IMR-90 (cell line): ENCODE data around the gene SRMS. TPM values are rescaled to one million over a fixed set of nuclear protein-coding genes. Genes with fewer than 3 reads are reported as not detected.
A peak's percentile ranks its signal among the peaks of the same experiment; 100 is the strongest.

Experiments
- ATAC-seq: fragments of 200-7000 bp; cut with Tn5 transposase; 2 replicates; pipeline ENCODE4 v1.9.1; 2020; ENCODE audit warnings: low read depth, mild to moderate bottlenecking, moderate library complexity
- BruUV-seq: library from RNA; stranded (reverse); fragments of 400-500 nt; replicated peaks from 2 replicates; lab custom pipeline; 2021; lab: Mats Ljungman, UMichigan
- CTCF ChIA-PET: fragments of 300-600 bp; formaldehyde crosslinking; extraction: SDS; loops from one replicate; lab custom pipeline; 2021; ENCODE audit warnings: antibody characterized with exemption; lab: Yijun Ruan, JAX
- POLR2A ChIA-PET: fragments of 300-600 bp; sonication (Branson Sonifier 250); formaldehyde crosslinking; loops from one replicate; lab custom pipeline; 2022; ENCODE audit warnings: antibody characterized with exemption; ENCODE audit not compliant: unreplicated experiment; lab: Charles Lee
- DNase-seq: peaks from one replicate; pipeline ENCODE4 v3.0.0; 2013
- H2AFZ ChIP-seq: replicated peaks from 2 replicates; pipeline ENCODE3; 2013; ENCODE audit warnings: low read length, mild to moderate bottlenecking; ENCODE audit not compliant: poor library complexity
- H2AK5ac ChIP-seq: 2 replicates; pipeline ENCODE4 v1.6.1; 2013; ENCODE audit warnings: low read depth, low read length, inconsistent platforms
- H2AK9ac ChIP-seq: replicated peaks from 2 replicates; pipeline ENCODE3; 2013; ENCODE audit warnings: mild to moderate bottlenecking, low read depth, low read length, moderate library complexity; ENCODE audit not compliant: poor library complexity
- H2BK120ac ChIP-seq: 2 replicates; pipeline ENCODE4 v1.6.1; 2013; ENCODE audit warnings: low read depth, low read length, inconsistent platforms
- H2BK15ac ChIP-seq: 3 replicates; pipeline ENCODE4 v1.6.1; 2013; ENCODE audit warnings: low read depth, low read length, inconsistent platforms
- H2BK20ac ChIP-seq: 2 replicates; pipeline ENCODE4 v1.6.1; 2013; ENCODE audit warnings: low read depth, mild to moderate bottlenecking, inconsistent platforms, low read length, moderate library complexity
- H2BK5ac ChIP-seq: 2 replicates; pipeline ENCODE4 v1.6.1; 2013; ENCODE audit warnings: mild to moderate bottlenecking, low read depth, low read length, inconsistent platforms; ENCODE audit not compliant: poor library complexity, severe bottlenecking
- H3K14ac ChIP-seq: replicated peaks from 2 replicates; pipeline ENCODE4 v1.6.1; 2013; ENCODE audit warnings: low read depth, low read length, inconsistent platforms
- H3K18ac ChIP-seq: 2 replicates; pipeline ENCODE4 v1.6.1; 2013; ENCODE audit warnings: low read depth, low read length, control low read depth
- H3K23ac ChIP-seq: 2 replicates; pipeline ENCODE4 v1.6.1; 2013; ENCODE audit warnings: low read depth, low read length, inconsistent platforms
- H3K27ac ChIP-seq: 2 replicates; pipeline ENCODE4 v1.5.1; 2013; ENCODE audit warnings: mild to moderate bottlenecking, control low read depth, low read length; ENCODE audit not compliant: insufficient read depth
- H3K27me3 ChIP-seq: 2 replicates; pipeline ENCODE4 v1.6.1; 2013; ENCODE audit warnings: low read length; ENCODE audit not compliant: control insufficient read depth, insufficient read depth
- H3K36me3 ChIP-seq: 2 replicates; pipeline ENCODE4 v1.6.1; 2013; ENCODE audit warnings: low read length, mixed read lengths; ENCODE audit not compliant: control insufficient read depth, insufficient read depth
- H3K4ac ChIP-seq: 2 replicates; pipeline ENCODE4 v1.6.1; 2013; ENCODE audit warnings: low read depth, low read length, inconsistent platforms
- H3K4me1 ChIP-seq: 2 replicates; pipeline ENCODE4 v1.6.1; 2013; ENCODE audit warnings: low read length, mixed read lengths; ENCODE audit not compliant: control insufficient read depth, insufficient read depth
- H3K4me2 ChIP-seq: 2 replicates; pipeline ENCODE4 v1.6.1; 2013; ENCODE audit warnings: low read depth, mild to moderate bottlenecking, control low read depth, low read length, moderate library complexity
- H3K4me3 ChIP-seq: 2 replicates; pipeline ENCODE4 v1.5.1; 2013; ENCODE audit warnings: low read depth, mild to moderate bottlenecking, control low read depth, low read length, moderate library complexity; ENCODE audit not compliant: insufficient read depth
- H3K56ac ChIP-seq: 2 replicates; pipeline ENCODE4 v1.6.1; 2013; ENCODE audit warnings: low read length, inconsistent platforms; ENCODE audit not compliant: insufficient read depth; ENCODE audit errors: extremely low read depth
- H3K79me1 ChIP-seq, 2 experiments: 2 replicates each; pipeline ENCODE4 v1.6.1; 2013; ENCODE audit warnings: low read length in 2 of 2, inconsistent platforms in 1 of 2, low read depth in 1 of 2
- H3K9ac ChIP-seq: 2 replicates; pipeline ENCODE4 v1.6.1; 2013; ENCODE audit warnings: low read depth, low read length, control low read depth
- H3K9me1 ChIP-seq: 2 replicates; pipeline ENCODE4 v1.6.1; 2013; ENCODE audit warnings: low read length, inconsistent platforms; ENCODE audit not compliant: insufficient read depth
- H3K9me3 ChIP-seq: 2 replicates; pipeline ENCODE4 v1.6.1; 2013; ENCODE audit warnings: low read length; ENCODE audit not compliant: control insufficient read depth, insufficient read depth
- H4K20me1 ChIP-seq: 2 replicates; pipeline ENCODE4 v1.6.1; 2013; ENCODE audit warnings: low read length, inconsistent platforms; ENCODE audit not compliant: insufficient read depth
- H4K5ac ChIP-seq: 2 replicates; pipeline ENCODE4 v1.6.1; 2013; ENCODE audit warnings: mild to moderate bottlenecking, low read depth, low read length, control low read depth
- H4K8ac ChIP-seq, 2 experiments: 2 replicates each; pipeline ENCODE4 v1.6.1; 2013; ENCODE audit warnings: low read depth in 2 of 2, low read length in 2 of 2, control low read depth in 1 of 2, inconsistent platforms in 1 of 2
- H4K91ac ChIP-seq: 2 replicates; pipeline ENCODE4 v1.6.1; 2013; ENCODE audit warnings: low read depth, low read length, inconsistent platforms; ENCODE audit not compliant: insufficient read depth
- MAZ ChIP-seq: IDR thresholded peaks from 2 replicates; pipeline ENCODE4 v1.6.1; 2012; ENCODE audit warnings: low read depth, mild to moderate bottlenecking, low read length, improper control_type of control experiment, moderate library complexity, borderline replicate concordance
- WGBS, 2 experiments: methylation state at CpG; one replicate each; pipeline versions ENCODE4 v1.1.5 to v1.1.7; 2013; ENCODE audit warnings: missing lambda C conversion rate in 2 of 2; ENCODE audit not compliant: insufficient read length in 1 of 2; ENCODE audit errors: extremely low coverage in 2 of 2; 5-methylcytosine and 5-hydroxymethylcytosine counted together
- dilution Hi-C: fragments of 300-500 bp; cut with HindIII; formaldehyde crosslinking; loops from one replicate; pipeline ENCODE4 v1.14.3; 2018; ENCODE audit warnings: low sequenced_read_pairs; ENCODE audit not compliant: unreplicated experiment
- in situ Hi-C: fragments of 300-500 bp; cut with MboI; formaldehyde crosslinking; loops from 3 replicates; pipeline ENCODE4 v1.14.3; 2019; ENCODE audit warnings: low sequenced_read_pairs, inconsistent platforms, mixed read lengths
- intact Hi-C: fragments of 100-400 bp; cut with micrococcal nuclease; formaldehyde crosslinking; loops from 2 replicates; pipeline ENCODE4 v1.10.0; 2022
- polyA plus RNA-seq, 3 experiments: library from polyadenylated mRNA; depleted of rRNA; stranded (reverse); fragments of >200 nt; gene quantifications; 2 replicates each; pipeline ENCODE4 v1.2.3, GENCODE V29; 2012; ENCODE audit warnings: low replicate concordance in 1 of 3
- total RNA-seq: library from RNA; depleted of rRNA; stranded (reverse); fragments of >200 nt; gene quantifications from 2 replicates; pipeline ENCODE4 v1.2.3, GENCODE V29; 2012
- TF ChIP-seq, protein P1 (sequence below): fragments of 150-350 bp; IDR thresholded peaks from 2 replicates; pipeline ENCODE4 v1.6.1; 2017; ENCODE audit warnings: mild to moderate bottlenecking, antibody characterized with exemption, low read length, low read depth
- TF ChIP-seq, protein P2 (sequence below): conservative IDR thresholded peaks from 2 replicates; pipeline ENCODE4 v1.5.1; 2012; ENCODE audit warnings: mild to moderate bottlenecking, low read depth, low read length, improper control_type of control experiment

Gene SRMS
- total and polyA plus RNA-seq, 2 of the 4 experiments (the other 2 are of a cell fraction): not detected

DNA sequence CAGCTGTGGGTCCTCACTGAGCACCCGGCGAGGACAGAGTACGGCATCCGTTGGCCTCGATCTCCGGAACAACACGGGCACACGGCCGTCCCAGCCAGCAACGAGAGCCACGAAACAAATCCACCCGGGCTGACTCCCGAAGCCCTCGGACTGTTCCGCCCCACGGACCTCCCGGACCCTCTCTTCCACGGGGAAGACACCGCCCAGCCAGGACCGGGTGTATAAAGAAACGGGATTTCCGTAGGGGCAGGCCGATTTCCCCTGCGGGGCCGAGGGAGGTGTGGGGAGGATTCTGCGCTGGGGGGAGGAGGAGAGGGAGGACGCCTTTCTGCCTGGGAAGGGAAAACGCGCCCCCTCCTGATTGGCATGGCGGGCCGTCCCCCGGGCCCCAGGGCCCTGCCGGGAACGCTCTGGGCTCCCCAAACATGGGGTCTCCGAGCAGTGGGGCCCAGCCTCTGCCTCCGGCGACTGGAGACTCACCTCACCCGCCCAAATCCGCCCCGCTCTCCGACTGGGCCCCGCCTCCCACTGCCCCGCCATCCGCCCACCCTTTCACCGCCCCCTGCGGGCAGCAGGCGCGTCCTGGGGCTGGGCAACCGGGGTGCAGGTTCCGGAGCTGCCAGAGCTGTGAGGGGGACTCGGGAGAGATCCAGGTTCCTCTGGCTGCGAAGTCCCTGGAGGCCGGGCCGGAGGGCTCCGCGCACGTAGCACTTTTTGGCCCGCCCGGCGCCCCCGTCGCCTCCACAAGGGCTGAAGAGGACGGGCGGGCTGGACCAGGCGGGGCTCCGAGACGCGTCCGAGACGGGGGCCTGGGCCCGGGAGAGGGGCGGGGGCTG is 27.7 kb downstream of the SRMS start:
- Histone ChIP-seq H4K5ac (peak overlapping the region; percentile 32), H3K9ac (peak overlapping the region; percentile 81), H3K36me3 (peaks cover 23% of the 10 kb centered on the region), H3K27ac (peak overlapping the region; percentile 57), H4K91ac (peak overlapping the region; percentile 51), H3K56ac (peak overlapping the region; percentile 23), H3K23ac (peak overlapping the region; percentile 73; the same call in 1 of the 2 replicates), H4K8ac (peak overlapping the region; percentile 46 to 78; a peak in 3 of 4 replicates), H2AK9ac (peak overlapping the region; percentile 96), H3K9me1 (peaks cover 11% of the 10 kb centered on the region; the same call in 1 of the 2 replicates), H2AK5ac (peak overlapping the region; percentile 78; the same call in 1 of the 2 replicates), H2AFZ (peak overlapping the region; percentile 87), H2BK20ac (no peak overlapping the region), H2BK15ac (no peak overlapping the region), H3K18ac (peak overlapping the region; percentile 30), H3K4me1 (peaks cover 13% of the 10 kb centered on the region), H3K27me3 (no peaks in the 10 kb centered on the region), H3K4me3 (peak overlapping the region; percentile 97), H4K20me1 (peaks cover 29% of the 10 kb centered on the region), H3K79me1 (peaks cover 19 to 38% of the 10 kb centered on the region in 2 experiments), H3K14ac (peak overlapping the region; percentile 16), H3K4ac (peak overlapping the region; percentile 69), H2BK120ac (peak overlapping the region; percentile 63), H3K4me2 (peak overlapping the region; percentile 86), H3K9me3 (no peaks in the 10 kb centered on the region), H2BK5ac (peak overlapping the region; percentile 57)
- DNase-seq: peak; percentile 29
- ATAC-seq: peak; percentile 56
- ChIA-PET CTCF (interaction anchor here (1.6 kb wide), 1 partner anchor 24 kb away, joined by 4 read pairs; no protein-coding TSS in a partner anchor), POLR2A (interaction anchor here (0.6 kb wide), 5 partner anchors 71 to 233 kb away, joined by 3 to 7 read pairs (median 4); no protein-coding TSS in a partner anchor)
- dilution Hi-C loops (no loop called here), intact Hi-C loops (no loop called here), in situ Hi-C loops (no loop called here)
- TF ChIP-seq, protein P1, sequence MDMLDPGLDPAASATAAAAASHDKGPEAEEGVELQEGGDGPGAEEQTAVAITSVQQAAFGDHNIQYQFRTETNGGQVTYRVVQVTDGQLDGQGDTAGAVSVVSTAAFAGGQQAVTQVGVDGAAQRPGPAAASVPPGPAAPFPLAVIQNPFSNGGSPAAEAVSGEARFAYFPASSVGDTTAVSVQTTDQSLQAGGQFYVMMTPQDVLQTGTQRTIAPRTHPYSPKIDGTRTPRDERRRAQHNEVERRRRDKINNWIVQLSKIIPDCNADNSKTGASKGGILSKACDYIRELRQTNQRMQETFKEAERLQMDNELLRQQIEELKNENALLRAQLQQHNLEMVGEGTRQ: no peak
- TF ChIP-seq, protein P2, sequence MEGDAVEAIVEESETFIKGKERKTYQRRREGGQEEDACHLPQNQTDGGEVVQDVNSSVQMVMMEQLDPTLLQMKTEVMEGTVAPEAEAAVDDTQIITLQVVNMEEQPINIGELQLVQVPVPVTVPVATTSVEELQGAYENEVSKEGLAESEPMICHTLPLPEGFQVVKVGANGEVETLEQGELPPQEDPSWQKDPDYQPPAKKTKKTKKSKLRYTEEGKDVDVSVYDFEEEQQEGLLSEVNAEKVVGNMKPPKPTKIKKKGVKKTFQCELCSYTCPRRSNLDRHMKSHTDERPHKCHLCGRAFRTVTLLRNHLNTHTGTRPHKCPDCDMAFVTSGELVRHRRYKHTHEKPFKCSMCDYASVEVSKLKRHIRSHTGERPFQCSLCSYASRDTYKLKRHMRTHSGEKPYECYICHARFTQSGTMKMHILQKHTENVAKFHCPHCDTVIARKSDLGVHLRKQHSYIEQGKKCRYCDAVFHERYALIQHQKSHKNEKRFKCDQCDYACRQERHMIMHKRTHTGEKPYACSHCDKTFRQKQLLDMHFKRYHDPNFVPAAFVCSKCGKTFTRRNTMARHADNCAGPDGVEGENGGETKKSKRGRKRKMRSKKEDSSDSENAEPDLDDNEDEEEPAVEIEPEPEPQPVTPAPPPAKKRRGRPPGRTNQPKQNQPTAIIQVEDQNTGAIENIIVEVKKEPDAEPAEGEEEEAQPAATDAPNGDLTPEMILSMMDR: peak; percentile 19; the same call in 1 of the 2 replicates
- TF ChIP-seq MAZ: 0 out of 2 replicates have a peak, but pooled peaks have one; percentile 12
- BruUV-seq: no TSS peak
- 1% methylated on average over 31 of the region's 72 CpGs; no CpG with 5 or more reads in 1 of the 2 experiments for WGBS, 2 experiments
